ENCODE measurements around the gene RAP1A.

DNA sequence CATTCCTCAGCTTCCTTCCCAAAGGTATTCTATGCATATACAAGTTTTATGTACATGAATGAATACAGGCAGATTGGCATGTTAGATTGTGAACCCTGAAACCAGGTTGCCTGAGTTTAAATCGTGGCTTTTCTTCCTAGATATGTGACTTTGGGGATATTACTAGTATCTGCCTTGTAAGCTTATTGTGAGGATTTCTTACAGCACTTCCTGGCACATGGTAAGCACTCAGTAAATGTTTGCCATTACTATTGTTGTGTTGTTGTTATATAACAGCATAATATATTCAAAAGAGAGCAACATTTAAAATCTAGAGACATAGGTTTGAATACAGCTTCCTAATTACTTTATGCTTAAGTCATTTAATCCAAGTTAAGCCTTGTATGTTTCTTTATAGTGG is 45.1 kb downstream of the RAP1A start:
- TF ChIP-seq GATA3 (IDR thresholded peaks at IDR 0.05; ENCODE audit: low read depth, low read length) (no peak), GATA2 (IDR thresholded peaks at IDR 0.05; ENCODE audit: low read depth, low read length) (no peak)
